Stimulated activated CD8-positive, alpha-beta memory T cell treated with anti-CD3 and anti-CD28 coated beads, Interleukin-12 subunit alpha, Interleukin-12 subunit beta, amount 100 ng/mL, for 4 hours (primary cell): ENCODE data around the gene ZNF502.

Source experiments
- DNase-seq: peaks from one replicate; pipeline ENCODE4 v3.0.0-alpha.2; 2020; ENCODE audit warnings: low read depth

The ZNF502 gene

DNA sequence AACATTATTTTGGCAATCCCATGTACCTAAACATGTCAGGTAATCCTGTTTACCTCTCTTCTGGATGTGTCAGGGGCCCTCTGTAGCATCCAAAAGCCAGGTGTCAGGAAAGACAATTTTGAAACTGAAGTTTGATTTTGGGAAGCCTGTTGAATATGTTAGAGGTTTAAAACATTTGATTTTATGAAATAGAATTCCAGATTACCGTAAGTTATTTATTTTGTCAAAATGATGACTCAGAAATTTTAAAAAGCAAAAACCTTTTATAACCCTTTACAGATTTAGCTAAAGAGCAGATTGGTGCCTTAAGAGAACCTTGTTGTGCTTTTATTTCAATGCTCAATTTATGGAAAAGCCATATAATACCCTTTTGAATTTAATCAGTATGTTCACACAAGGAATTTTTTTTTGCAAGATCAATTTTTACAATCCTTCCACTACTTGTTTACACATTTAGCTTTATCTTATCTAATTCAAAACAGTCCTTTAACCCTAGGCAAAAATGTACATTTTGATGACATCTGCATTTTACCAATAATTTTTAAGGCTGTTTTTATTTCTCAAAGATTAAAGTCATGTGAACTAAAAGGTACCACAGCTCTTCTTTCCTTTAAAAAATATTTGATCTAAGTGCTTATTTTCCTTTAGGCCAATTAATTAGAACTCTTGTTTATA, 59.1 kb downstream of the ZNF502 start:
- no peak for DNase-seq

- DNase-seq = no peak
Measured at GRCh38 chr3:44772099-44772442, 59.6 kb downstream of the ZNF502 start.
